HG03060 (cell line): Measurements from ENCODE around the gene PLIN5.
"Not testable (repeated sequence)": the region's sequence is repeated elsewhere in the genome, so short reads cannot be mapped to it uniquely, and the experiment has no call there.

Experiments used
- ATAC-seq: cut with Tn5 transposase; IDR thresholded peaks from one replicate; pipeline ENCODE4 v1.9.1; 2021; ENCODE audit warnings: low read depth, moderate number of reproducible peaks; ENCODE audit not compliant: unreplicated experiment

The PLIN5 gene

GRCh38 chr19:4543842-4544647, 9.0 kb upstream of the PLIN5 start:
- no peak for ATAC-seq

DNA sequence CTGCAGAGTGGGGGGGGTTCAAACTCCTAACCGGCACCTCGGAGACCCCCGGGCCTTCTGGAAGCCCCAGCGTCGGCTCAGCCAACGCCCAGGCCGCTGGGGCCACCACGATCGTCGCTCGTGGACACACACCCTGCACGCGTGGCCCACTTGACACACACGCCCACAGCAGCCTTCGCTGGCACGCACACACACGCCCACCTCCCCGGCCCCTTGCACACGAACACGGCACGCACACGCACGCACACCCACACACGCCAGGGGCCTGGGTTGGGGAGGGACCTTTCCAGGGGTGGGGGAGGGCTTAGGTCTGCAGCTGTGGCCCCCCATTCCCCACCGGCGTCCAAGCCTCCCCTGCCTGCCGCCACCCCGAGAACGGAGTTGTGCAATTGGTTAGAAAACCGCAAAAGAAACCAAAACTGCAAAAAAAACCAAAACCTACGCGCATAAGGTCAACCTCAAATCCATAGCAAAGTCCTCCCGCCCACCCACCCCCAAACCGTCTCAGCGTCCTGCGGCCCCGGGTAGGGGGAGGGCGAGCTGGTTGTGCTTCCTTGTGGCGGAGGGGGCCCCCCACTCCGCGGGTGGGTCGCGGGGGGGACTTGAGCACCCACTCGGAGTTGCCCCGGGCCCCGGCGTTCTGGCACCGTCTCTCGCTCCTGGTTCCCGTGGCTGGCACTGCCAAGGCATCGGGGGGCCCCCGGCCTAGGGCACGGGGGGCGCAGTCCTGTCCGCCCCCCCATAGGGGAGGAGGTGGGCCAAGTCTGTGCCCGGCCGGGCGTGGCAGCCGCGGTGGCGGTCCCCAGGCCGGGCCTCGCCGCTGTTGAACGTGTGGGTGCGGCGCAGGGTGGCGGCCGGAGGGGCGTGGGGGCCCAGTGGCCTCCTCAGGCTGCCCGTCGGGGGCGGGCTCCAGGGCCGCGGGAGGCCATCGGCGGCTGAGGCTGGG, 8.1 kb upstream of the PLIN5 start:
- no peak for ATAC-seq

DNA sequence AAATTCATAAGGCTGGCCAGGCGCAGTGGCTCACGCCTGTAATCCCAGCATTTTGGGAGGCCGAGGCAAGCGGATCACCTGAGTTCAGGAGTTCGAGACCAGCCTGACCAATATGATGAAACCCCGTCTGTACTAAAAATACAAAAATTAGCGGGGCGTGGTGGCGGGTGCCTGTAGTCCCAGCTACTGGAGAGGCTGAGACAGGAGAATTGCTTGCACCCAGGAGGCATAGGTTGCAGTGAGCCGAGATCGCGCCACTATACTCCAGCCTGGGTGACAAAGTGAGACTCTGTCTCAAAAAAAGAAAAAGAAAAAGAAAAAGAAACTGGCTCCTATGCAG, 6.8 kb upstream of the PLIN5 start:
- not testable (repeated sequence) for ATAC-seq

DNA sequence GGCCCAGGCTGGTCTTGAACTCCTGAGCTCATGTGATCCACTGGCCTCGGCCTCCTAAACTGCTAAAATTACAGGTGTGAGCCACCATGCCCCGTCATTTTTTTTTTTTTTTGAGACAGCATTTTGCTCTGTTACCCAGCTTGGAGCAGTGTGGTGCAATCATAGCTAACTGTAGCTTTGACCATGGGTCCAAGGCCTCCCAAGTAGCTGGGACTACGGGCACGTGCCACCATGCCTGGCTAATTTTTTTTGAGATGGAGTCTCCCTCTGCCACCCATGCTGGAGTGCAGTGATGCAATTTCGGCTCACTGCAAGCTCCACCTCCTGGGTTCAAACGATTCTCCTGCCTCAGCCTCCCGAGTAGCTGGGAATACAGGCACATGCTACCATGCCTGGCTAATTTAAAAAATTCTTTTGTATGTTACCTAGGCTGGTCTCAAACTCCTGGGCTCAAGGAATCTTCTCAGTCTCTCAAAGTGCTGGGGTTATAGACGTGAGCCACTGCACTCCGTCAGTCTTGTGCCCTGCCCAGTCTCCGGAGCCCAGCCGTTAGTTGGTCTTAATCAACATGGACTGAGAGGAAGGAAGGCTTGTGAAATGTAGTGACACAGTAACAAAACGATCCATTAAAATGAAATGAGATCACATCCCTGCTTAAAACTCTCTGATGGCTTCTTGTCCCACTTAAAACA, 6.2 kb upstream of the PLIN5 start:
- no peak for ATAC-seq

- no peak for ATAC-seq
These were observed 4.9 kb upstream of the PLIN5 start, which contains the start of gene LRG1 for GRCh38 chr19:4539693-4540581. Gene LRG1 (minus strand): TSS chr19:4540036. CDS start chr19:4540013, 23 bp downstream.

DNA sequence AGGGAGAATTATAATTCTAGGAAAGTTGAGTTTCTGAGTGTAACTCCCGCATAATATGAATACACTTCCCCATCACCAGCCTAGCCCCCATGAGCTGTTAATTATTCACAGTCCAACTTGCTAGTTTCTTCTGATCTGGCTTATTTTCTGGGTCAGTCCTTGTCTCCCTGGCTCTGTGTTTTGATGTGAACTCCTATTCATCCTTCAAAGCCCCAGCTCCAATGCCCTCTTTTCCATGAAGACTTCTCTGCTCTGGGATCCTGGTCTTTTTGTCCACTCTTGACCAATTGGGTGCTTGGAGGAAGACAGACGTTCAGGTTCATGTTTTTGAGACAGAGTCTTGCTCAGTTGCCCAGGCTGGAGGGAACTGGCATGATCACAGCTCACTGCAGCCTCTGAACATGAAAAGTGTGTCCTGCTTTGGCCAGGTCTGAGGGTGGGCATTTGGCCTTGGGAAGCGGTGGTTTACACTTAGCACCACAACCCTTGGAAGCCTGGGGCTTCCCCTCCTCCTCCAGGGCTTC, 4.2 kb upstream of the PLIN5 start:
- ATAC-seq = no peak

GRCh38 chr19:4538601-4538954, 3.6 kb upstream of the PLIN5 start:
- ATAC-seq = no peak

DNA sequence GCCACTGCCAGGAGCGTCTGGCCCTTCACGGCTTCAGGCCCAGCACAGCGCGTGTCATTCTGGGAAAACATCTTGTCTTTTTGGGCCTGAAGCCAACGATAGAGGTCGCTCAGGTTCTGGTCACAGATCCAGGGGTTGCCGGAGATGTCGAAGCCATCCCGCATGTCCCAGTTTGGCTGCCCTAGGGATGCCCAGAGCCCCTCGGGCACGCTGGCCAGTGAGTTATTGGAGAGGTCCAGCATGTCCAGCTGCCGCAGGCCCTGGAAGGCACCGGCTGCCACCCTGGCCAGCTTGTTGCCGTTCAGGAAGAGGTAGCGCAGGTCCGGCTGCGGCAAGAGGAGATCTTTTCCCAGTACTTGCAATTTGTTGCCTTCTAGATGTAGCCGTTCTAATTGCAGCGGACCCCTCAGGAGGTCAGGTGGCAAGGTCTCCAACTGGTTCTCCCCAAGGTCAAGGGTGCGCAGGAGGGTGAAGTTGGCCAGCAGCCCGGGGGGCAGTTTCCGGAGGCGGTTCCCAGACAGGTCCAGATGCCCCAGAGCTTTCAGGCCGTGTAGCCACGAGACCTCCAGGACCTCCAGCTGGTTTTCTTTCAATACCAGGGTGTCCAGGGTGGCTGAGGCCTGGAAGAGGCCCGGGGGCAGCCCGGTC, 3.1 kb upstream of the PLIN5 start:
- no peak for ATAC-seq

GRCh38 chr19:4536798-4537197, 1.8 kb upstream of the PLIN5 start:
- no peak for ATAC-seq

DNA sequence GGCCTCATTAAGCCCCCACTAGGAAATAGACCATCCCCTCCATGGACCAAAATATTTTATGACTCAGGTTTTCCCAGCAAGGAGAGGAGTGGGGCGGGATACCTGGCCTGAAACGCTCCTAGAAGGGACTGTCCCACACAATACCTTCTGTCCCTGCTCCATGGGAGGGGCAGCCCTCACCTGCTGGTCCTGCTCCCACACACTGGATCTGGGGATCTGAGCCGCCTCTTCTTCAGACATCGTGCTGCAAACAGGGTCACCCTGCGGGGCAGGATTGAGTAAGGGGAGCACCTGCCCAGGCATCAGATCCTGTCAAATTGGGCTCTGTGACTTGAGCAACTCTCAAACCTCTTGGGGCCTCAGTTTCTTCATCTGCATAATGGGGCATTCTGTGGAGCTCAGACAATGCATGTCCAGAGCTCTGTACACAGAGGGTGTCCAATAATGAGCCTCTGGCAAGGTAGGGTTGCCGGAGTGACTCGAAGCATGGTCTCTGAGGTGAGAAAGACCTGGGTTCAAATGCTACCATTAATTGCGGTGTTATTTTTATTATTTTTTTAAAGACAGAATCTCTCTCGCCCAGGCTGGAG, 1.1 kb downstream of the PLIN5 start:
- no peak for ATAC-seq

- ATAC-seq = no peak
These were observed 1.7 kb downstream of the PLIN5 start for GRCh38 chr19:4533334-4533733.

- ATAC-seq = no peak
These were observed 3.4 kb downstream of the PLIN5 start for GRCh38 chr19:4531562-4532165.

GRCh38 chr19:4529924-4530522, 5.0 kb downstream of the PLIN5 start:
- ATAC-seq = no peak

GRCh38 chr19:4528843-4529242, 6.2 kb downstream of the PLIN5 start:
- ATAC-seq = no peak

DNA sequence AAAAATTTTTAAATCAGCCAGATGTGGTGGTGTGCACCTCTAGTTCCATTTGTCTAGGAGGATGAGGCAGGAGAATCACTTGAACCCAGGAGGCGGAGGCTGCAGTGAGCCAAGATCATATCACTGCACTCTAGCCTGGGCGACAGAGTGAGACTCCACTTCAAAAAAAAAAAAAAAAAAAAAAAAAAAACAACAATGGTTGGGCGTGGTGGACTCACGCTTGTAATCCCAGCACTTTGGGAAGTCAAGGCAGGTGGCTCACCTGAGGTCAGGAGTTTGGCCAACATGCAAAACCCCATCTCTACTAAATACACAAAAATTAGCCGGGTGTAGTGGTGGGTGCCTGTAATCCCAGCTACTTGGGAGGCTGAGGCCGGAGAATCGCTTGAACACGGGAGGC, 7.6 kb downstream of the PLIN5 start:
- not testable (repeated sequence) for ATAC-seq

GRCh38 chr19:4525563-4526002, 9.4 kb downstream of the PLIN5 start:
- ATAC-seq = no peak

DNA sequence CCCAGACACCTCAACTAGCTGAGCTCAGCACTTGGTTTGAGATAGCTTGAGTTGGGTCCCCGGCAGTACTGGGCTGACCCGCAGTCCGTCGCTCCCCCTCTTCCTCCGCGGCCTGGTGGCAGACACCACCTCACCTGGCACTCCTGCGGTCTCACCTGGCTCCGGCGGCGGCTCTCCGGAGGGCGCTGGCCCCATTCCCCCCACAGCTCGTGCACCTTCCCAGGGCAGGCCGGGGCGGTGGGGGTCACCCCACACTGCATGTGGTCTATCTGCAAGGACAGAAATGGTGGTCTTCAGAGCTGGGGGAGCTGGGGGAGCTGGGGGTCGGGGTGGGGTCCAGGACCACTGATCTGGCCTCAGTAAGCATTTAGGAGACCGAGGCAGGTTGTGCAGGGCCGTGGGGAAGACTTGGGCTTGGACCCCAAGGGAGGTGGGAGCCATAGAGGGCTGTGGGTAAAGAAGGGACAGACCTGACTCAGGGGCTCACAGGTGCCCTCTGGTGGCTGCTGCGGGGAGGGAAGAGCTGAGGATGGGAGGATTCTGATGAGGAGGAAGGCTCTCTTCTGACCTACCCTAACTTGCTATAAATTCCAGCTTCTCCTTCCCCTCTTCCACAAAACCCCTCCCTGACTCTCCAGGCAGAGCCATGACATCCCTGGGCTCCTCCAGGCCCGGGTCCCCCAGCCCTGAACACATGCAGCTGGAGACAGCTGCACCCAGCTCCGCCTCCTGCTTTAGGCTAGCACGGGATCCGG, 10.0 kb downstream of the PLIN5 start:
- no peak for ATAC-seq
